Small intestine (tissue), 7 donors: ENCODE results near the gene USP17L19. TPM values are rescaled to one million over a fixed set of nuclear protein-coding genes. Genes with fewer than 3 reads are reported as not detected.
"Not testable (repeated sequence)": the region's sequence is repeated elsewhere in the genome, so short reads cannot be mapped to it uniquely, and the experiment has no call there.

Experiments used
- DNase-seq, 2 donors: peaks; one replicate each; pipeline versions ENCODE4 v3.0.0 to v3.0.0-alpha.2; 2013
- FAIRE-seq: peaks from 2 replicates; lab custom pipeline; 2012; peaks lifted over from hg19 to GRCh38; lab: Jason Lieb, UNC
- H3K27ac ChIP-seq, 3 donors: one replicate each; pipeline ENCODE4 v1.5.1; 2013; ENCODE audit warnings: low read length in 2 of 3, mild to moderate bottlenecking in 2 of 3, control low read depth in 1 of 3, inconsistent platforms in 1 of 3, low read depth in 1 of 3, moderate library complexity in 1 of 3
- H3K27me3 ChIP-seq, 3 donors: one replicate each; pipeline ENCODE4 v1.6.1; 2013; ENCODE audit warnings: low read length in 3 of 3, inconsistent platforms in 1 of 3; ENCODE audit not compliant: control insufficient read depth in 3 of 3, insufficient read depth in 3 of 3
- H3K36me3 ChIP-seq, 3 donors: one replicate each; pipeline ENCODE4 v1.6.1; 2013; ENCODE audit warnings: low read length in 3 of 3, inconsistent platforms in 1 of 3, low read depth in 1 of 3, mild to moderate bottlenecking in 1 of 3, moderate library complexity in 1 of 3; ENCODE audit not compliant: control insufficient read depth in 3 of 3, insufficient read depth in 2 of 3
- H3K4me1 ChIP-seq, 3 donors: one replicate each; pipeline ENCODE4 v1.6.1; 2013; ENCODE audit warnings: low read length in 2 of 3, inconsistent platforms in 1 of 3, low read depth in 1 of 3, mild to moderate bottlenecking in 1 of 3, moderate library complexity in 1 of 3; ENCODE audit not compliant: control insufficient read depth in 3 of 3, insufficient read depth in 2 of 3
- H3K4me3 ChIP-seq, 3 donors: one replicate each; pipeline ENCODE4 v1.5.1; 2013; ENCODE audit warnings: low read length in 3 of 3, control low read depth in 1 of 3, inconsistent platforms in 1 of 3, low read depth in 1 of 3, mild to moderate bottlenecking in 1 of 3, moderate library complexity in 1 of 3
- H3K9me3 ChIP-seq, 2 donors: one replicate each; pipeline ENCODE4 v1.6.1; 2013; ENCODE audit warnings: low read depth in 1 of 2, low read length in 1 of 2; ENCODE audit not compliant: control insufficient read depth in 2 of 2, insufficient read depth in 1 of 2
- WGBS, 3 donors: extraction: QIAGEN DNeasy Blood & Tissue Kit; methylation state at CpG; one replicate each; pipeline ENCODE4 v1.1.7; 2013; 5-methylcytosine and 5-hydroxymethylcytosine counted together
- polyA plus RNA-seq, 4 donors: library from polyadenylated mRNA; stranded (reverse) in 3 of 4; unstranded in 1 of 4; fragments of 200-250 nt in 3 of 4; fragments of 120-200 nt in 1 of 4; gene quantifications; one replicate each; pipeline versions ENCODE4 v1.2.1 to v1.2.3, GENCODE V29; 2013
- donor health status: healthy with polysubstance abuse.
- donor health status: control.
- donor health status: control.
- donor health status: Bipolar disorder and iron deficiency.
- donor health status: healthy.

USP17L19 gene
- polyA plus RNA-seq, 4 donors = not detected

DNA sequence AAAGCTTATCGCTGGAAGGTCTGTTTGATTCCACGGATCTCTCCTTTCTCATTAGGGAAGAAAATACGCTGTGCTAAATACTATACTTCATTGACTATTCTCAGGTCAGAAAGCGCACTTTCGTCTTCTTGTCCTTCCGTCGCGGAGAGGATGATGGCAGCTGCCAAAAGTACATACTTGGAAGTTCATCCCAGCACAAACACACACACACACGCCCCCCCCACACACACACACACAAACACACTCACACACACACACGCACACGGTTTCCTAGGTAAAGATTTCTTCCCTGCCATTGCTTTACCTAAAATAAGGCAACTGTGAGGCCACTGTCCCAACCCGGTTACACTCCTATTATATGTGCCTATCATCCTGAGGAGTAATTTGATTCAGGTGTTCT is 14.7 kb upstream of the USP17L19 start:
- not testable (repeated sequence) for H3K27me3 ChIP-seq, H3K4me1 ChIP-seq, FAIRE-seq, H3K4me3 ChIP-seq, H3K36me3 ChIP-seq, H3K27ac ChIP-seq, H3K9me3 ChIP-seq
- WGBS, 3 donors = 71 to 84% (median 83%) methylated on average over 8 to 11 of the region's 12 CpGs
- peak in 1 of 2 donors; percentile 0 for DNase-seq

DNA sequence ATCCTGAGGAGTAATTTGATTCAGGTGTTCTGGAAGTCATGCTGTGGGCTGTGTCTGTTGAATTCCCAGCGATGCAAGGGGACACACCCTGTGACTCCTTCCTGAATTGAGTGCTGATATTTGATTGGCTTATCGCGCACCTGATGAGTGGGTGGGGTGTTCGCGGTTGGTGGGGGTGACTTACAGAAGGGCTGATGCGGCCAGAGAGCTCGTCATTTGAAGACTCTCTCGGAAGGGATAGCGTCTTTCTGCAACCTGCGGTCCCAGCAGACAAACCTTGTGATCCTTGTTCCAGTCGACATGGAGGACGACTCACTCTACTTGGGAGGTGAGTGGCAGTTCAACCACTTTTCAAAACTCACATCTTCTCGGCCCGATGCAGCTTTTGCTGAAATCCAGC is 9.6 kb upstream of the USP17L19 start, which contains the start of gene USP17L17:
TSS of gene USP17L17 (plus strand) at position 301 of the 400 bp plus-strand sequence. CDS start at position 301, 0 bp downstream.
- not testable (repeated sequence) for H3K27me3 ChIP-seq, H3K4me3 ChIP-seq, H3K36me3 ChIP-seq, H3K4me1 ChIP-seq, H3K9me3 ChIP-seq, FAIRE-seq, H3K27ac ChIP-seq, DNase-seq
- WGBS, 3 donors = 91 to 97% (median 93%) methylated on average over 5 of the region's 14 CpGs

DNA sequence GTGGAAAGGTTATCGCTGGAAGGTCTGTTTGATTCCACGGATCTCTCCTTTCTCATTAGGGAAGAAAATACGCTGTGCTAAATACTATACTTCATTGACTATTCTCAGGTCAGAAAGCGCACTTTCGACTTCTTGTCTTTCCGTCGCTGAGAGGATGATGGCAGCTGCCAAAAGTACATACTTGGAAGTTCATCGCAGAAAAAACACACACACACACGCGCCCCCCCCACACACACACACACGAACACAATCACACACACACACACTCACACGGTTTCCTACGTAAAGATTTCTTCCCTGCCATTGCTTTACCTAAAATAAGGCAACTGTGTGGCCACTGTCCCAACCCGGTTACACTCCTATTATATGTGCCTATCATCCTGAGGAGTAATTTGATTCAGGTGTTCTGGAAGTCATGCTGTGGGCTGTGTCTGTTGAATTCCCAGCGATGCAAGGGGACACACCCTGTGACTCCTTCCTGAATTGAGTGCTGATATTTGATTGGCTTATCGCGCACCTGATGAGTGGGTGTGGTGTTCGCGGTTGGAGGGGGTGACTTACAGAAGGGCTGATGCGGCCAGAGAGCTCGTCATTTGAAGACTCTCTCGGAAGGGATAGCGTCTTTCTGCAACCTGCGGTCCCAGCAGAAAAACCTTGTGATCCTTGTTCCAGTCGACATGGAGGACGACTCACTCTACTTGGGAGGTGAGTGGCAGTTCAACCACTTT is 5.1 kb upstream of the USP17L19 start, which contains the start of gene USP17L18:
TSS of gene USP17L18 (plus strand) at position 678 of the 728 bp plus-strand sequence. CDS start at position 678, 0 bp downstream.
- H3K27me3 ChIP-seq, H3K4me1 ChIP-seq, H3K27ac ChIP-seq, H3K4me3 ChIP-seq, H3K36me3 ChIP-seq, H3K9me3 ChIP-seq, FAIRE-seq: not testable (repeated sequence)
- DNase-seq = peak in 1 of 2 donors; percentile 0
- 83 to 95% (median 94%) methylated on average over 14 to 20 of the region's 26 CpGs for WGBS, 3 donors

DNA sequence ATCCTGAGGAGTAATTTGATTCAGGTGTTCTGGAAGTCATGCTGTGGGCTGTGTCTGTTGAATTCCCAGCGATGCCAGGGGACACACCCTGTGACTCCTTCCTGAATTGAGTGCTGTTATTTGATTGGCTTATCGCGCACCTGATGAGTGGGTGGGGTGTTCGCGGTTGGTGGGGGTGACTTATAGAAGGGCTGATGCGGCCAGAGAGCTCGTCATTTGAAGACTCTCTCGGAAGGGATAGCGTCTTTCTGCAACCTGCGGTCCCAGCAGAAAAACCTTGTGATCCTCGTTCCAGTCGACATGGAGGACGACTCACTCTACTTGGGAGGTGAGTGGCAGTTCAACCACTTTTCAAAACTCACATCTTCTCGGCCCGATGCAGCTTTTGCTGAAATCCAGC is 4.6 kb downstream of the USP17L19 start, which contains the start of gene USP17L20:
TSS of gene USP17L20 (plus strand) at position 301 of the 400 bp plus-strand sequence. CDS start at position 301, 0 bp downstream.
- WGBS, 3 donors = no CpG with 5 or more reads among the region's 15 CpGs
- H3K4me3 ChIP-seq, FAIRE-seq, H3K4me1 ChIP-seq, H3K27me3 ChIP-seq, H3K27ac ChIP-seq, H3K36me3 ChIP-seq, DNase-seq, H3K9me3 ChIP-seq: not testable (repeated sequence)

DNA sequence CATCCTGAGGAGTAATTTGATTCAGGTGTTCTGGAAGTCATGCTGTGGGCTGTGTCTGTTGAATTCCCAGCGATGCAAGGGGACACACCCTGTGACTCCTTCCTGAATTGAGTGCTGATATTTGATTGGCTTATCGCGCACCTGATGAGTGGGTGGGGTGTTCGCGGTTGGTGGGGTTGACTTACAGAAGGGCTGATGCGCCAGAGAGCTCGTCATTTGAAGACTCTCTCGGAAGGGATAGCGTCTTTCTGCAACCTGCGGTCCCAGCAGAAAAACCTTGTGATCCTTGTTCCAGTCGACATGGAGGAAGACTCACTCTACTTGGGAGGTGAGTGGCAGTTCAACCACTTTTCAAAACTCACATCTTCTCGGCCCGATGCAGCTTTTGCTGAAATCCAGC is 9.4 kb downstream of the USP17L19 start, which contains the start of gene USP17L21:
TSS of gene USP17L21 (plus strand) at position 301 of the 400 bp plus-strand sequence. CDS start at position 301, 0 bp downstream.
- H3K27ac ChIP-seq, FAIRE-seq, DNase-seq, H3K9me3 ChIP-seq, H3K27me3 ChIP-seq, H3K4me3 ChIP-seq, H3K4me1 ChIP-seq, H3K36me3 ChIP-seq: not testable (repeated sequence)
- WGBS, 3 donors = no CpG with 5 or more reads among the region's 13 CpGs

DNA sequence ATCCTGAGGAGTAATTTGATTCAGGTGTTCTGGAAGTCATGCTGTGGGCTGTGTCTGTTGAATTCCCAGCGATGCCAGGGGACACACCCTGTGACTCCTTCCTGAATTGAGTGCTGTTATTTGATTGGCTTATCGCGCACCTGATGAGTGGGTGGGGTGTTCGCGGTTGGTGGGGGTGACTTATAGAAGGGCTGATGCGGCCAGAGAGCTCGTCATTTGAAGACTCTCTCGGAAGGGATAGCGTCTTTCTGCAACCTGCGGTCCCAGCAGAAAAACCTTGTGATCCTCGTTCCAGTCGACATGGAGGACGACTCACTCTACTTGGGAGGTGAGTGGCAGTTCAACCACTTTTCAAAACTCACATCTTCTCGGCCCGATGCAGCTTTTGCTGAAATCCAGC is 14.1 kb downstream of the USP17L19 start, which contains the start of gene USP17L22:
TSS of gene USP17L22 (plus strand) at position 301 of the 400 bp plus-strand sequence. CDS start at position 301, 0 bp downstream.
- not testable (repeated sequence) for H3K36me3 ChIP-seq, H3K9me3 ChIP-seq, DNase-seq, H3K27me3 ChIP-seq, FAIRE-seq, H3K4me1 ChIP-seq, H3K27ac ChIP-seq, H3K4me3 ChIP-seq
- whole genome bisulfite sequencing, 3 donors = no CpG with 5 or more reads among the region's 15 CpGs

DNA sequence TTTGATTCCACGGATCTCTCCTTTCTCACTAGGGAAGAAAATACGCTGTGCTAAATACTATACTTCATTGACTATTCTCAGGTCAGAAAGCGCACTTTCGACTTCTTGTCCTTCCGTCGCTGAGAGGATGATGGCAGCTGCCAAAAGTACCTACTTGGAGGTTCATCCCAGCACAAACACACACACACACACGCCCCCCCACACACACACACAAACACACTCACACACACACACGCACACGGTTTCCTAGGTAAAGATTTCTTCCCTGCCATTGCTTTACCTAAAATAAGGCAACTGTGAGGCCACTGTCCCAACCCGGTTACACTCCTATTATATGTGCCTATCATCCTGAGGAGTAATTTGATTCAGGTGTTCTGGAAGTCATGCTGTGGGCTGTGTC is 18.5 kb downstream of the USP17L19 start:
- H3K36me3 ChIP-seq, H3K4me1 ChIP-seq, H3K27ac ChIP-seq, DNase-seq, H3K27me3 ChIP-seq, H3K4me3 ChIP-seq, FAIRE-seq, H3K9me3 ChIP-seq: not testable (repeated sequence)
- WGBS, 3 donors = 81 to 88% (median 87%) methylated on average over 5 of the region's 10 CpGs
